HCT116 (cell line): ENCODE measurements around the gene RNF215. TPM values are rescaled to one million over a fixed set of nuclear protein-coding genes. Genes with fewer than 3 reads are reported as not detected.

Source experiments
- ATAC-seq: fragments of 200-7000 bp; cut with Tn5 transposase; 2 replicates; pipeline ENCODE4 v1.9.1; 2020; ENCODE audit warnings: mild to moderate bottlenecking, moderate library complexity
- BruUV-seq: library from RNA; stranded (reverse); fragments of 400-500 nt; replicated peaks from 2 replicates; lab custom pipeline; 2021; lab: Mats Ljungman, UMichigan
- CTCF ChIA-PET: fragments of 300-600 bp; sonication (Branson Sonifier 250); formaldehyde crosslinking; loops from one replicate; lab custom pipeline; 2021; ENCODE audit warnings: antibody characterized with exemption; lab: Charles Lee
- POLR2A ChIA-PET: fragments of 300-600, 350-600 bp; sonication (Branson Sonifier 250); formaldehyde crosslinking; loops from one replicate; lab custom pipeline; 2021; ENCODE audit warnings: antibody characterized with exemption; lab: Charles Lee
- RAD21 ChIA-PET, 2 experiments: fragments of 300-600 bp; sonication (Branson Sonifier 250); formaldehyde crosslinking; loops; one replicate each; lab custom pipeline; 2023; ENCODE audit warnings: low total read pairs in 2 of 2; ENCODE audit not compliant: uncharacterized antibody in 2 of 2, unreplicated experiment in 2 of 2, low non-redundant PET in 1 of 2; lab: Charles Lee
- DNase-seq: peaks from one replicate; pipeline ENCODE4 v3.0.0-alpha.2; 2010; ENCODE audit warnings: low read depth, low spot score
- H2AFZ ChIP-seq: fragments of 200-600 bp; shearing (Covaris generic), sonication (generic); 2 replicates; pipeline ENCODE4 v1.6.1; 2017; ENCODE audit warnings: low read depth, mixed run types, mixed read lengths, antibody characterized with exemption, low read length; ENCODE audit not compliant: poor library complexity, severe bottlenecking
- H3K27ac ChIP-seq: 2 replicates; pipeline ENCODE4 v1.5.1; 2012; ENCODE audit warnings: low read depth, low read length
- H3K27me3 ChIP-seq: fragments of 200-600 bp; sonication (generic); 2 replicates; pipeline ENCODE4 v1.6.1; 2016; ENCODE audit warnings: mixed run types, low read length, mixed read lengths; ENCODE audit not compliant: insufficient read depth
- H3K36me3 ChIP-seq, 2 experiments: fragments of 200-500 bp in 1 of 2; fragments of 200-600 bp in 1 of 2; sonication (Bioruptor generic) in 1 of 2; sonication (generic) in 1 of 2; 2 replicates each; pipeline versions ENCODE4 v1.5.1 to v1.6.1; 2014 to 2016; ENCODE audit warnings: low read length in 2 of 2, inconsistent platforms in 1 of 2, mixed read lengths in 1 of 2, mixed run types in 1 of 2; ENCODE audit not compliant: insufficient read depth in 2 of 2, control insufficient read depth in 1 of 2
- H3K4me1 ChIP-seq, 2 experiments: fragments of 200-600 bp in 1 of 2; sonication (generic) in 1 of 2; 2 replicates each; pipeline versions ENCODE4 v1.5.1 to v1.6.1; 2012 to 2017; ENCODE audit warnings: low read length in 2 of 2, inconsistent platforms in 1 of 2, mild to moderate bottlenecking in 1 of 2, mixed read lengths in 1 of 2, mixed run types in 1 of 2, moderate library complexity in 1 of 2; ENCODE audit not compliant: insufficient read depth in 2 of 2, control insufficient read depth in 1 of 2
- H3K4me2 ChIP-seq: fragments of 200-600 bp; sonication (generic); 2 replicates; pipeline ENCODE4 v1.6.1; 2017; ENCODE audit warnings: mixed run types, low read length, mixed read lengths
- H3K4me3 ChIP-seq, 2 experiments: fragments of 200-600 bp in 1 of 2; sonication (generic) in 1 of 2; replicated peaks in 1 of 2; 2 replicates each; pipeline ENCODE4 v1.5.1; 2011 to 2016; ENCODE audit warnings: low read length in 2 of 2, control low read depth in 1 of 2, low read depth in 1 of 2, mild to moderate bottlenecking in 1 of 2, mixed read lengths in 1 of 2, mixed run types in 1 of 2
- H3K79me2 ChIP-seq: fragments of 200-600 bp; sonication (generic); 2 replicates; pipeline ENCODE4 v1.6.1; 2017; ENCODE audit warnings: mild to moderate bottlenecking, mixed run types, low read length, moderate library complexity, mixed read lengths; ENCODE audit not compliant: insufficient read depth
- H3K9ac ChIP-seq: fragments of 200-600 bp; sonication (generic); 2 replicates; pipeline ENCODE4 v1.6.1; 2016; ENCODE audit warnings: low read length, mixed read lengths
- H3K9me2 ChIP-seq: fragments of 200-600 bp; sonication (generic), shearing (Covaris generic); 2 replicates; pipeline ENCODE4 v1.6.1; 2017; ENCODE audit warnings: mixed run types, mild to moderate bottlenecking, moderate library complexity; ENCODE audit not compliant: insufficient read depth
- H3K9me3 ChIP-seq, 2 experiments: fragments of 200-500 bp in 1 of 2; fragments of 200-600 bp in 1 of 2; sonication (Bioruptor generic) in 1 of 2; sonication (generic) in 1 of 2; 2 replicates each; pipeline ENCODE4 v1.6.1; 2014 to 2017; ENCODE audit warnings: low read length in 2 of 2, mixed read lengths in 2 of 2, inconsistent platforms in 1 of 2, low read depth in 1 of 2, mild to moderate bottlenecking in 1 of 2, mixed run types in 1 of 2, moderate library complexity in 1 of 2; ENCODE audit not compliant: control insufficient read depth in 1 of 2, insufficient read depth in 1 of 2
- H4K20me1 ChIP-seq: fragments of 200-600 bp; sonication (generic), shearing (Covaris generic); 2 replicates; pipeline ENCODE4 v1.6.1; 2017; ENCODE audit warnings: mixed run types, mild to moderate bottlenecking, moderate library complexity; ENCODE audit not compliant: insufficient read depth
- CBX3 ChIP-seq: IDR thresholded peaks from 2 replicates; pipeline ENCODE4 v1.6.1; 2012; ENCODE audit warnings: low read depth
- CEBPB ChIP-seq: IDR thresholded peaks from 2 replicates; pipeline ENCODE4 v1.6.1; 2012; ENCODE audit warnings: low read depth
- EGR1 ChIP-seq: IDR thresholded peaks from 2 replicates; pipeline ENCODE4 v1.6.1; 2012; ENCODE audit warnings: low read depth
- EZH2phosphoT487 ChIP-seq: fragments of 200-600 bp; IDR thresholded peaks from 2 replicates; pipeline ENCODE4 v1.6.1; 2018; ENCODE audit warnings: antibody characterized with exemption, borderline replicate concordance
- FOSL1 ChIP-seq: IDR thresholded peaks from 2 replicates; pipeline ENCODE4 v1.6.1; 2012; ENCODE audit warnings: low read depth
- JUND ChIP-seq: IDR thresholded peaks from 2 replicates; pipeline ENCODE4 v1.6.1; 2012
- MAX ChIP-seq: IDR thresholded peaks from 2 replicates; pipeline ENCODE4 v1.6.1; 2012
- POLR2A ChIP-seq: IDR thresholded peaks from 2 replicates; pipeline ENCODE4 v1.7.0; 2011; ENCODE audit warnings: borderline replicate concordance; ENCODE audit not compliant: insufficient read depth, insufficient read length; ENCODE audit errors: extremely low read depth
- POLR2AphosphoS5 ChIP-seq: IDR thresholded peaks from 2 replicates; pipeline ENCODE4 v1.6.1; 2011; ENCODE audit warnings: mild to moderate bottlenecking, low read depth, low read length, moderate library complexity
- RAD21 ChIP-seq: IDR thresholded peaks from 2 replicates; pipeline ENCODE4 v1.6.1; 2012; ENCODE audit warnings: low read depth, mild to moderate bottlenecking
- REST ChIP-seq: IDR thresholded peaks from 2 replicates; pipeline ENCODE4 v1.6.1; 2012; ENCODE audit warnings: low read depth
- SP1 ChIP-seq: IDR thresholded peaks from 2 replicates; pipeline ENCODE4 v1.6.1; 2012; ENCODE audit warnings: low read depth
- SRF ChIP-seq: IDR thresholded peaks from 2 replicates; pipeline ENCODE4 v1.6.1; 2012; ENCODE audit warnings: low read depth
- YY1 ChIP-seq: IDR thresholded peaks from 2 replicates; pipeline ENCODE4 v1.6.1; 2011; ENCODE audit warnings: low read length, low read depth, moderate library complexity, mild to moderate bottlenecking; ENCODE audit not compliant: insufficient replicate concordance; ENCODE audit errors: extremely low read depth
- ZFX ChIP-seq: fragments of 450-650 bp; IDR thresholded peaks from 2 replicates; pipeline ENCODE4 v1.6.1; 2017
- intact Hi-C: fragments of 100-400 bp; cut with micrococcal nuclease; formaldehyde crosslinking; loops from 2 replicates; pipeline ENCODE4 v1.10.0; 2022
- total RNA-seq: library from RNA; stranded (reverse); gene quantifications from one replicate; pipeline ENCODE4 v1.2.1, GENCODE V29; 2021; ENCODE audit not compliant: unreplicated experiment

The RNF215 gene
- total RNA-seq, 1 experiment from 2014 or later: 20.2 TPM

- Histone ChIP-seq H3K79me2 (peaks cover 32% of the 10 kb centered on the region), H3K27me3 (no peaks in the 10 kb centered on the region), H2AFZ (no peak overlapping the region), H3K36me3 (peaks cover 0 to 2% of the 10 kb centered on the region in 2 experiments; a peak in 2 of 4 replicates), H3K4me1 (peaks cover 12 to 22% of the 10 kb centered on the region in 2 experiments; a peak in 3 of 4 replicates), H3K4me2 (no peak overlapping the region), H3K4me3 (no peak overlapping the region), H3K27ac (no peak overlapping the region), H3K9me3 (no peaks in the 10 kb centered on the region), H3K9ac (no peak overlapping the region), H4K20me1 (no peaks in the 10 kb centered on the region), H3K9me2 (no peaks in the 10 kb centered on the region)
- CTCF ChIA-PET: no interaction called here
- RAD21 ChIA-PET: no interaction called here
- POLR2A ChIA-PET: no interaction called here
- TF ChIP-seq POLR2AphosphoS5 (no peak), YY1 (no peak), RAD21 (no peak), JUND (no peak), FOSL1 (no peak), POLR2A (no peak), REST (no peak), CBX3 (no peak), ZFX (no peak), EGR1 (no peak), SRF (no peak), SP1 (no peak), EZH2phosphoT487 (no peak), MAX (no peak), CEBPB (no peak)
- no peak for DNase-seq
- intact Hi-C loops: no loop called here
- BruUV-seq: no TSS peak
- no peak for ATAC-seq
Measured at GRCh38 chr22:30358541-30358940, 28.7 kb downstream of the RNF215 start.
